HepG2 (cell line): Measurements from ENCODE around the gene USP1. TPM values are rescaled to one million over a fixed set of nuclear protein-coding genes. Genes with fewer than 3 reads are reported as not detected.

Source experiments
- DRAP1 ChIP-seq: IDR thresholded peaks from 2 replicates; pipeline ENCODE4 v1.6.1; 2016; ENCODE audit warnings: missing genetic modification reagents, missing compliant biosample characterization
- FOXA1 ChIP-seq, 2 experiments: fragments of 450-650 bp in 1 of 2; sonication (generic) in 1 of 2; formaldehyde crosslinking in 1 of 2; IDR thresholded peaks; 2 replicates each; pipeline versions ENCODE4 v1.4.0 to v1.6.1; 2016 to 2020; ENCODE audit warnings: missing genetic modification reagents in 1 of 2
- FOXC1 ChIP-seq: sonication (generic); formaldehyde crosslinking; IDR thresholded peaks from 2 replicates; pipeline ENCODE4 v1.8.0; 2022; ENCODE audit warnings: mild to moderate bottlenecking, missing genetic modification reagents, borderline replicate concordance
- IKZF4 ChIP-seq: sonication (generic); formaldehyde crosslinking; IDR thresholded peaks from 2 replicates; pipeline ENCODE4 v1.5.1; 2020; ENCODE audit warnings: borderline replicate concordance, mild to moderate bottlenecking, low read depth, missing genetic modification reagents; ENCODE audit errors: not compliant biosample characterization
- PLRG1 ChIP-seq: fragments of 450-650 bp; conservative IDR thresholded peaks from 2 replicates; pipeline ENCODE4 v1.6.1; 2016
- SOX5 ChIP-seq: IDR thresholded peaks from 2 replicates; pipeline ENCODE4 v1.6.1; 2016; ENCODE audit warnings: borderline replicate concordance
- ZNF331 ChIP-seq: sonication (generic); formaldehyde crosslinking; IDR thresholded peaks from 2 replicates; pipeline ENCODE4 v1.4.0; 2020; ENCODE audit warnings: missing genetic modification reagents
- ZNF576 ChIP-seq: sonication (generic); formaldehyde crosslinking; IDR thresholded peaks from 2 replicates; pipeline ENCODE4 v1.4.0; 2020; ENCODE audit warnings: mild to moderate bottlenecking, missing genetic modification reagents
- polyA plus RNA-seq, 8 experiments: library from polyadenylated mRNA; depleted of rRNA in 3 of 8; stranded (reverse) in 7 of 8; unstranded in 1 of 8; fragments of >200 nt; fragmentation: Illumina TruSeq in 4 of 8; extraction: Trizol in 4 of 8; gene quantifications; 2 replicates each; pipeline versions ENCODE4 v1.2.1 to v1.2.3, GENCODE V29; 2011 to 2016; ENCODE audit warnings: low read depth in 4 of 8, missing spikeins in 1 of 8, mixed read lengths in 1 of 8; ENCODE audit not compliant: insufficient read depth in 1 of 8
- total RNA-seq, 5 experiments: library from RNA; depleted of rRNA; stranded (reverse); fragments of >200 nt; fragmentation: Illumina TruSeq; extraction: Trizol; gene quantifications; 2 replicates each; pipeline ENCODE4 v1.2.3, GENCODE V29; 2016; ENCODE audit warnings: low read depth in 1 of 5
- TF ChIP-seq, protein P1 (sequence below), 2 experiments: fragments of 450-650 bp in 1 of 2; sonication (generic) in 1 of 2; formaldehyde crosslinking in 1 of 2; IDR thresholded peaks; 2 replicates each; pipeline versions ENCODE4 v1.6.1 to v1.8.0; 2016 to 2022; ENCODE audit warnings: antibody characterized with exemption in 1 of 2, mild to moderate bottlenecking in 1 of 2, missing genetic modification reagents in 1 of 2
- TF ChIP-seq, protein P2 (sequence below): sonication (generic); formaldehyde crosslinking; IDR thresholded peaks from 2 replicates; pipeline ENCODE4 v1.4.0; 2020; ENCODE audit warnings: missing genetic modification reagents
- TF ChIP-seq, protein P3 (sequence below): sonication (generic); formaldehyde crosslinking; IDR thresholded peaks from 2 replicates; pipeline ENCODE4 v1.4.0; 2020; ENCODE audit warnings: missing genetic modification reagents, borderline replicate concordance

USP1 gene
- total and polyA plus RNA-seq, 2 of the 13 experiments (the other 11 are each of a cell fraction or from before 2014, with no cell fraction given): 9.0 to 64.6 TPM

DNA sequence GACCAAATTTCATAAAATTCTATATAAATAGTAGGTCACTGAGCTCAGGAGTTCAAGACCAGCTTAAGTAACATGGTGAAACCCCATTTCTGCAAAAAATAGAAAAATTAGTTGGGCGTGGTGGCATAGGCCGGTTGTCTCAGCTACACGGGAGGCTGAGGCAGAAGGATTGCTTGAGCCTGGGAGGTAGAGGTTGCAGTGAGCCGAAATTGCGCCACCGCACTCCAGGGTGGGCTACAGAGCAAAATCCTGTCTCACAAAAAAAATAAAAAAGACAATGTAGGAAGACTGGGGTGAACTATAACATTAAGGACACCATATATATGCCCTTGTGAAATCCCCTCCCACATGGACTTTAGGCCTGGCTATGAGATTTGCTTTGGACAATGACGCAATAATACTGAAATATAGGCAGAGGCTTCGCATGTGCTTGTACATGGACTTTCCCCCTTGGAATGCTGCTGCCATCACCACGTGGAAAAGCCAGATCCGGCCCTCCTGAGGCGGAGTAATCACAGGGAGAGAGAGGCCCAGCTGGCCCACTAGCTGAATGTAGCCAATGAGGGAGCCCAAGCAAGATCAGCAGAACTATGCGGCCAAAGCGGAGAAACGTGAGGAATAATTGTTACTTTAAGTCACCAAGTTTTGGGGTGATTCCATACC, 13.1 kb upstream of the USP1 start (continued):
- TF ChIP-seq, protein P1, sequence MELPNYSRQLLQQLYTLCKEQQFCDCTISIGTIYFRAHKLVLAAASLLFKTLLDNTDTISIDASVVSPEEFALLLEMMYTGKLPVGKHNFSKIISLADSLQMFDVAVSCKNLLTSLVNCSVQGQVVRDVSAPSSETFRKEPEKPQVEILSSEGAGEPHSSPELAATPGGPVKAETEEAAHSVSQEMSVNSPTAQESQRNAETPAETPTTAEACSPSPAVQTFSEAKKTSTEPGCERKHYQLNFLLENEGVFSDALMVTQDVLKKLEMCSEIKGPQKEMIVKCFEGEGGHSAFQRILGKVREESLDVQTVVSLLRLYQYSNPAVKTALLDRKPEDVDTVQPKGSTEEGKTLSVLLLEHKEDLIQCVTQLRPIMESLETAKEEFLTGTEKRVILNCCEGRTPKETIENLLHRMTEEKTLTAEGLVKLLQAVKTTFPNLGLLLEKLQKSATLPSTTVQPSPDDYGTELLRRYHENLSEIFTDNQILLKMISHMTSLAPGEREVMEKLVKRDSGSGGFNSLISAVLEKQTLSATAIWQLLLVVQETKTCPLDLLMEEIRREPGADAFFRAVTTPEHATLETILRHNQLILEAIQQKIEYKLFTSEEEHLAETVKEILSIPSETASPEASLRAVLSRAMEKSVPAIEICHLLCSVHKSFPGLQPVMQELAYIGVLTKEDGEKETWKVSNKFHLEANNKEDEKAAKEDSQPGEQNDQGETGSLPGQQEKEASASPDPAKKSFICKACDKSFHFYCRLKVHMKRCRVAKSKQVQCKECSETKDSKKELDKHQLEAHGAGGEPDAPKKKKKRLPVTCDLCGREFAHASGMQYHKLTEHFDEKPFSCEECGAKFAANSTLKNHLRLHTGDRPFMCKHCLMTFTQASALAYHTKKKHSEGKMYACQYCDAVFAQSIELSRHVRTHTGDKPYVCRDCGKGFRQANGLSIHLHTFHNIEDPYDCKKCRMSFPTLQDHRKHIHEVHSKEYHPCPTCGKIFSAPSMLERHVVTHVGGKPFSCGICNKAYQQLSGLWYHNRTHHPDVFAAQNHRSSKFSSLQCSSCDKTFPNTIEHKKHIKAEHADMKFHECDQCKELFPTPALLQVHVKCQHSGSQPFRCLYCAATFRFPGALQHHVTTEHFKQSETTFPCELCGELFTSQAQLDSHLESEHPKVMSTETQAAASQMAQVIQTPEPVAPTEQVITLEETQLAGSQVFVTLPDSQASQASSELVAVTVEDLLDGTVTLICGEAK (IDR thresholded peaks at IDR 0.05): no peak
- TF ChIP-seq, protein P1 (CRISPR knock-in tag; IDR thresholded peaks at IDR 0.05): peak; percentile 84
- peak; percentile 27; the same call in 1 of the 2 replicates for TF ChIP-seq FOXC1 (CRISPR knock-in tag)
- TF ChIP-seq FOXA1 (IDR thresholded peaks at IDR 0.05): no peak
- TF ChIP-seq FOXA1 (CRISPR knock-in tag; IDR thresholded peaks at IDR 0.05): no peak
- TF ChIP-seq IKZF4: no peak
- TF ChIP-seq ZNF576 (CRISPR knock-in tag): no peak
- peak; percentile 91 for TF ChIP-seq ZNF331
- peak; percentile 41; the same call in 1 of the 2 replicates for TF ChIP-seq DRAP1 (CRISPR knock-in tag)
- TF ChIP-seq SOX5 (CRISPR knock-in tag): no peak; the same call in 1 of the 2 replicates
- no peak for TF ChIP-seq PLRG1
- TF ChIP-seq, protein P2, sequence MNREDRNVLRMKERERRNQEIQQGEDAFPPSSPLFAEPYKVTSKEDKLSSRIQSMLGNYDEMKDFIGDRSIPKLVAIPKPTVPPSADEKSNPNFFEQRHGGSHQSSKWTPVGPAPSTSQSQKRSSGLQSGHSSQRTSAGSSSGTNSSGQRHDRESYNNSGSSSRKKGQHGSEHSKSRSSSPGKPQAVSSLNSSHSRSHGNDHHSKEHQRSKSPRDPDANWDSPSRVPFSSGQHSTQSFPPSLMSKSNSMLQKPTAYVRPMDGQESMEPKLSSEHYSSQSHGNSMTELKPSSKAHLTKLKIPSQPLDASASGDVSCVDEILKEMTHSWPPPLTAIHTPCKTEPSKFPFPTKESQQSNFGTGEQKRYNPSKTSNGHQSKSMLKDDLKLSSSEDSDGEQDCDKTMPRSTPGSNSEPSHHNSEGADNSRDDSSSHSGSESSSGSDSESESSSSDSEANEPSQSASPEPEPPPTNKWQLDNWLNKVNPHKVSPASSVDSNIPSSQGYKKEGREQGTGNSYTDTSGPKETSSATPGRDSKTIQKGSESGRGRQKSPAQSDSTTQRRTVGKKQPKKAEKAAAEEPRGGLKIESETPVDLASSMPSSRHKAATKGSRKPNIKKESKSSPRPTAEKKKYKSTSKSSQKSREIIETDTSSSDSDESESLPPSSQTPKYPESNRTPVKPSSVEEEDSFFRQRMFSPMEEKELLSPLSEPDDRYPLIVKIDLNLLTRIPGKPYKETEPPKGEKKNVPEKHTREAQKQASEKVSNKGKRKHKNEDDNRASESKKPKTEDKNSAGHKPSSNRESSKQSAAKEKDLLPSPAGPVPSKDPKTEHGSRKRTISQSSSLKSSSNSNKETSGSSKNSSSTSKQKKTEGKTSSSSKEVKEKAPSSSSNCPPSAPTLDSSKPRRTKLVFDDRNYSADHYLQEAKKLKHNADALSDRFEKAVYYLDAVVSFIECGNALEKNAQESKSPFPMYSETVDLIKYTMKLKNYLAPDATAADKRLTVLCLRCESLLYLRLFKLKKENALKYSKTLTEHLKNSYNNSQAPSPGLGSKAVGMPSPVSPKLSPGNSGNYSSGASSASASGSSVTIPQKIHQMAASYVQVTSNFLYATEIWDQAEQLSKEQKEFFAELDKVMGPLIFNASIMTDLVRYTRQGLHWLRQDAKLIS (CRISPR knock-in tag): 0 out of 2 replicates have a peak, but pooled peaks have one; percentile 45
- TF ChIP-seq, protein P3, sequence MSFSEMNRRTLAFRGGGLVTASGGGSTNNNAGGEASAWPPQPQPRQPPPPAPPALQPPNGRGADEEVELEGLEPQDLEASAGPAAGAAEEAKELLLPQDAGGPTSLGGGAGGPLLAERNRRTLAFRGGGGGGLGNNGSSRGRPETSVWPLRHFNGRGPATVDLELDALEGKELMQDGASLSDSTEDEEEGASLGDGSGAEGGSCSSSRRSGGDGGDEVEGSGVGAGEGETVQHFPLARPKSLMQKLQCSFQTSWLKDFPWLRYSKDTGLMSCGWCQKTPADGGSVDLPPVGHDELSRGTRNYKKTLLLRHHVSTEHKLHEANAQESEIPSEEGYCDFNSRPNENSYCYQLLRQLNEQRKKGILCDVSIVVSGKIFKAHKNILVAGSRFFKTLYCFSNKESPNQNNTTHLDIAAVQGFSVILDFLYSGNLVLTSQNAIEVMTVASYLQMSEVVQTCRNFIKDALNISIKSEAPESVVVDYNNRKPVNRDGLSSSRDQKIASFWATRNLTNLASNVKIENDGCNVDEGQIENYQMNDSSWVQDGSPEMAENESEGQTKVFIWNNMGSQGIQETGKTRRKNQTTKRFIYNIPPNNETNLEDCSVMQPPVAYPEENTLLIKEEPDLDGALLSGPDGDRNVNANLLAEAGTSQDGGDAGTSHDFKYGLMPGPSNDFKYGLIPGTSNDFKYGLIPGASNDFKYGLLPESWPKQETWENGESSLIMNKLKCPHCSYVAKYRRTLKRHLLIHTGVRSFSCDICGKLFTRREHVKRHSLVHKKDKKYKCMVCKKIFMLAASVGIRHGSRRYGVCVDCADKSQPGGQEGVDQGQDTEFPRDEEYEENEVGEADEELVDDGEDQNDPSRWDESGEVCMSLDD: 0 out of 2 replicates have a peak, but pooled peaks have one; percentile 30
